ENCODE results near the gene SMG6.
A peak's percentile ranks its signal among the peaks of the same experiment; 100 is the strongest.
"Not testable (repeated sequence)": the region's sequence is repeated elsewhere in the genome, so short reads cannot be mapped to it uniquely, and the experiment has no call there.

SMG6 gene

DNA sequence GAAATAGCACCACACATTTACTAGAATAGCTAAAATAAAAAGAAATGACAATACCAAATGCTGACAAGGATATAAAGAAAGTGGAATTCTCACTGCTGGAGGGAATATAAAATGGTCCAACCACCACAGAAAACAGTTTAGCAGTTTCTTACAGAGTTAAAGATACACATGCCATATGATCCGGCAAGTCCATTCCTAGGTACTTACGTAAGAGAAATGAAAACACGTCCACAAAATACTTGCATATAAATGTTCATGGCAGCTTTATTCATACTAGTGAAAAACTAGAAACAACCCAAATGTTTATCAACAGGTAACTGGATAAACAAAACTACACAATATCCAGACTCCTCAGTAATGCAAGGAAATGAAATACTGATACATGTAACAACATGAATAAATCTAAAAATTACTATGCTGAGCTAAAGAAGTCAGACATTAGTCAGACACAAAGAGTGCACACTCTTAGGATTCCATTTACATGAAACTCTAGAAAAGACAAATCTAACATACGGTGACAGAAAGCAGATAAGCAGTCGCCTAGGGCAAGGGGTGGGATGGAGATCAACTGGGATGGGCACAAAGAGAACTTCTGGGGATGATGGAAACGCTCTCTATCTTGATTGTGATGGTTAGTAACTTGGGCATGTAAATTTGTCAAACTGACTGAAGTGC, 76.4 kb downstream of the SMG6 start:
- no peak for DNase-seq

DNA sequence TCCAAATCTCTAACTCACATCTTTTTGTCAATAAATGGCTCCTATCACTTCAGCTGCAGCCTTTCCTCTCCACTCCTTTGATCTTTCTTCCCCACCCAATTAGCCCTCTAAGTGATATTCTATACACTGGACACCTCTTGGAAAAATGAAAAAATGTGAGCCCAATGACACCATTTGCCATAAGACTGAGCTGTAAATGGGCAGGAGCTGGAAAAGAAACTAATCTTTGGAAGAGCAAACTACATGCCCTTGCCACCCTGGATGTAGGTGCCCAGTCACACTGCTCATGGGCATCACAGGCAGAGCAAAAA, 80.0 kb downstream of the SMG6 start:
- no peak for DNase-seq

DNA sequence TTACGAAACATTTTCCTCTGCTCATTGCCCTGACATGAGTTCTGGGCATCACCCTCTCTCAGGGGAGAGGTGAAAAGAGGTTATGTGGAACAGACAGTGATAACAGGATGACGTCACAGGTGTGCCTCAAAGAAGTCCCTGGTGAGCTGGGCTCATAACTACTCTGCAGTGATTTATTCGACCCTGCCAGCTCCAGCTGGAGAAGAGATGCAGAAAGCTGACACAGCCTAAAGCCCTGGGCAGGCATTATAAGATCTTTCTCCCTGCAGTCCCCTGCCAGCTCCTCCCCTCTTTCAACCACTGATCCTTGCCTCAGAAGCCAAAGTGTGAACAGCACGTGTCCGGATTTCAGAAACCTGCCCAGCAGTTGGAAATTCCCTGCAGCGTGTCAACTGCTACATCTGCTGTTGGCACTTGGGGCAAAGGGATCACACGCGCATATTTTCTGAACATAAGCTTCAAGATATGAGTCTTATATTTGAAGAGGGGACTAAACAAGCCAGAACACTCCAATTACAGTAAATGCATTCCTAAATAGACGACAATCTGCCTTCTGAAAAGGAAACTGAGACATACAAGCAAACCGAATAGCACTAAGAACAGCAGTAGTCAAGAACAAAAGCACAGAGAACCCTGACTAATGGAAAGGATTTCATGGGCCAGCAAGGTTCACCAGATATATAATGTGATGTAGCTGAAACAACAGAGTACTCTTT, 80.5 kb downstream of the SMG6 start:
- DNase-seq = peak; percentile 56

DNA sequence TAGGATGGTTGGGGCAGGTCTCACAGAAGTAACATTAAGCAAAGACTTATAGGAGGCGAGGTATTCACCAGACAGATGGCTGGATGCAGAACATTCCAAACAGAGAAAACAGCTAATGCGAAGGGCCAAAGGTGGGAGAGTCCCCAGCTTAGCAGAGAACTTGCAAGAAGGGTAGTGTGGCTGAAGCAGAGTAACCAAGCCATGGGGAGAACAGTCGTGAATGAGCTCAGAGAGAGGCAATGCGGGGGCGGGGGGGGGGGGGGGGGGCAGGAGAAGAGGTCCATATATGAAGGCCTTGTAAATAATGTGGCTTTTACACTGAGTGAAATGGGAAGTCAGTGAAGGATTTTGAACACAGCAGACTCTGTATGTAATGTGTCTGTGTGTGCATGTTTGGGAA, 81.3 kb downstream of the SMG6 start:
- DNase-seq = no peak

GRCh38 chr17:2218426-2218825, 85.2 kb downstream of the SMG6 start:
- DNase-seq = no peak

DNA sequence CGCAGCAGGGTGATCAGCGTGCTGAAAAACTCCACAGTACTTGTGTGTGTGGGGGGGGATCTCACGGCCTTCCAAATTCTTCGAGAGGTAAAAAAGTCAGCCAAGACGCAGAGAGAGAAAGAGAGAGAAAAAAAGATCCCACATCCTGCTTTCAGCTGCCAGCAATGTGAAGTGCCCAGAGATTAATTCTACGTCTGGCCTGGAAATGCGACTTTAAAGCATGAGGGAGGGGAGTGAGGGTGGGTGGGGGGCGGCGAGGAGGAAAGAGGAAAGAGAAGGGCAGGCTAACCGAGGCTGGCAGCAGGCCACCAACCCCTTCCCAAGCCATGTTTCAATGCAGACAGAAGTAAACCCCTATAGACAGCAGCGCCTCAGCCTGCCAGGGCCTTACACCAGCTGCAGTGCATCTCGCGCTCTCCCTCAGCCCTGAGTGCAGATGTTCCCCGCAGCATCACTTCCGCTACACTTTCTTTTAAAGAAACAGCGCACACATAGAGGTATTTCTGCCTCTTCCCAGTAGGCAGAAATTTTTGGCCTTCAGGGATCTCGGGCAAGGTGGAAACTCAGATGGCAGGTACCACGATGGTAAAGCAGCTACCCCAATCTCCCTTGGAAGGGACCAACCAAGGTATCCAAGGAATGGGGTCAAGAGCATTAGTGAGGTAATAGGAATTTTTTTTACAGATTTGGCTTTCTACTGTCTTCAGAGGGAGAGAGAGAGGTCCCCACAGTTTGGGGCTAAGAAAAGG, 87.8 kb downstream of the SMG6 start:
- peak; percentile 23 for DNase-seq

DNA sequence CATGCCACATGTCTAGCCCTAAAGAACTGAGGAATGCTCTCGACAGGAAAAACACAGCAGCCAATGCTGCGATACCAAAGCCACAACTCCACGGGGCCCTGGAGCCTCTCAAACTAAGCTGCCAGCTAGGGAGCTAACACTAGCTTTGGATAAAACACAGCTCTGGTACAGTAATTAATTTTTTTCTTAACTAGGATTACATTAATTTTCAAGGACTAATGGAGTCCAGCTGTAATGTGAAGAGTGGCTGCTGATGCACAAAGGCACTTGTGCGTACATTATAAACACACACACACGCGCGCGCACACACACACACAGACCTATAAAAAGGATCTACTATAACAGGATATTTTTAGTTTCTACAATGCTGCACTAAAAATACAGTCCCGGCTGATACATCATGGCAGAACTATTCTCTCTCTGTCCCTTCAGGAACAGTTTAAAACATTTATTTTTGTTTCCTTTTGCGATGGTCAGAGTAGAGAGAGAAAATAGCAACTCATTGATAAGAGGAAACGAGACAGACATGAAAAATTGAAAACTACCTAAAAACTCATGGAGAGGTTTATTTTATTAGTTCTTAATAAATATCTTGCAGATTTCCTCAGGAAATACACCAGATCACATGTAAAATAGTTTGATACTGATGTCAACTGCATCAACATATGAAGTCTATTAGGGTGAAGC, 88.5 kb downstream of the SMG6 start:
- DNase-seq = no peak

DNA sequence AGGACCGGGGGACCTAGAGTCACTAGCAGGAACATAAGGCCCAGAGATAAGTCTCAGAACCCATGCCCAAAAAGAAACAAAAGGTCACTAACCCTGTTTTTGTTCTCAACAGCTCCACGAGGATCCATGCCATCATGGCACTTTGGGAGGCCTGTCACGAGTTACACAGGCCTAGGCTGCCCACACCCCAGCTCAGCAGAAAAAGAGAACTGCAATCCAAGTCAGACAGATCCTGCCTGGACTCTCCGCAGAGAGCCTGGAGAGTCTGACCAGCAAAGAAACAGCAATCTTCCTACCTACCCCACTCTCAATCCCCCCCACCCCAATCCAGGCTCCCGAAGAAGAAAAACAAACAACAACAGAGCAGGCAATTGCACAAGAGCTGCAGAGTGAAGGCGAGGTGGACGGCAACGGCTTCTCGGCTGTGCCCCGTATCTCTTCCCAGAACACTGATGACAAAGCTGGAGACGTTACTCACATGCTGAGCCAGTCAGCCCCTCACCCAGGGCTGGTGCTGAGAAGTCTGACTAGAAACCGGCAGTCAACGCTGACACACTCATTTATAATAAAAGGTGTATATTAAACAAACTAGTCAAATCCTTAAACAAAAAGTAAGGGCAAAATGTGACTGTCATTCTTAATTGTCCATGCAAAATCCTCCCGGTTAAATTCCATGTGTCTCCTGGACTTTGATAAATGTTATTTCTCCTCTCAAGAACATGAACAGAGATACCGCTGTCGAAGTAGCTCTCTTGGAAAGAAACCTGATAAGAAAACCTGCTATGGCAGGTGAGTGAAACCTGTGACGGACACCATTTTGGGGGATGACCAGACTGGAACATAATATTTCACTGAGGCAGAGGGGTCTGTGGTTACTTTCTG, 89.3 kb downstream of the SMG6 start:
- DNase-seq = no peak

- DNase-seq = no peak
These were observed 90.2 kb downstream of the SMG6 start for GRCh38 chr17:2213291-2213960.

DNA sequence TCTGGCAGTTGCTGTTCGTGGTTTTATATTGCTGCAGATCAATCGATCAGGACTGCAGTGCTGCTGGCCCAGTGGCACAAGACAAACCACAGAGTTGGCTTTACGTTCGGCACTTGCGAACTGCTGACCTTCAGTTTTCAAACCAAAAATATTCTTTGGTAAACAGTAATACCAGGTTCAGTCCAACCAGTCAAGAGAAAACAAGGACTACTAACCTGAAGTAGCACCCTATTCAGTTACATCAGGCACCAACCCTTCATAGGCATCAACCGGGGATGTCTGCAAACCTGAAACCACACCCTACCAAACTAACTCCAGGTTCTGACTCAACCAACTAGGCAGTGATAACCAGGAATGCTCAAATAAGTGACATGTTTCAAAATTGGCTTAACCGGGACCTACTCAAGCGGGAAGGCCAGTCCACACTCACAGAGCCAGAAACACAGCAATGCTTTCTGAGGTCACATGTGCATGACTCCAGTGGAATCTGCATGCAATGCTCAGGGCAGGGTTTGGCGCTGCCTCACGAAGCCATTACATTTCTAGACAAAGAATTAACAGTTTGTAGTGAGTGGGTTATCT, 91.1 kb downstream of the SMG6 start:
- no peak for DNase-seq

DNA sequence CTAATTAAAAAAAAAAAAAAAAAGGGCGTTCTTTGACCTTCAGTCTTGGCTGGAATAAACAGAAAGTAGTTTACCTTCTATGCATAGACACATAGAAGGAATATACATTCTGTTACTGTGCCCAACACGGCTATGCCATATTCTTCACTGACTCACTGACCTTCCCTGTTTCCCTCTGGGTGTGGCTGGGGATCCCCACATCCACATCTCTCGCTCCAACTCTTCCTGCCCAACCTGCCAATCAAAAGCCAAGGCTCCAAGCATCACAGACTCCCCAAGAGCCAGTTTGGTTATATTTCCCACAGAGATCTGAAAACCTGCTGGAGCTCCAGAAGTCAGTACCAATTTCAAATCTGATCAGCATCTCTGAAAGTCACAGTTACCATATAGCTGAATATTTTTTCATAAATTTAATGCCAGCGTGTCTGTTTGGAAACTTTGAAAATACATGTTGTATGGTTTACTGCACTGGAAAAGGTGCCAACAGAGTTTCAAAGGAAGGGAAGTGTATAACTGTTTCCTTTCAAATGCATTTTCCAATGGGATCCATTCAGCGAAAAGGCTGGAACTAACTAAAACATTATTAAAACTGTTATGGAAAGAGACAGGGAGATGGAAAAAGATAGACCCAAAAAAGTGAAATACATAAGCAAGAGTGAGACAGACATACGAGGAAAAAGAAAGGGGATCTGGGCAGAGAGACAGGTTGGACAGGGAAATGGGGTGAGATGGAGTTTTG, 91.8 kb downstream of the SMG6 start:
- DNase-seq = no peak

- DNase-seq = no peak
These were observed 92.9 kb downstream of the SMG6 start for GRCh38 chr17:2210726-2211125.

GRCh38 chr17:2207815-2208515, 95.6 kb downstream of the SMG6 start:
- DNase-seq = no peak

DNA sequence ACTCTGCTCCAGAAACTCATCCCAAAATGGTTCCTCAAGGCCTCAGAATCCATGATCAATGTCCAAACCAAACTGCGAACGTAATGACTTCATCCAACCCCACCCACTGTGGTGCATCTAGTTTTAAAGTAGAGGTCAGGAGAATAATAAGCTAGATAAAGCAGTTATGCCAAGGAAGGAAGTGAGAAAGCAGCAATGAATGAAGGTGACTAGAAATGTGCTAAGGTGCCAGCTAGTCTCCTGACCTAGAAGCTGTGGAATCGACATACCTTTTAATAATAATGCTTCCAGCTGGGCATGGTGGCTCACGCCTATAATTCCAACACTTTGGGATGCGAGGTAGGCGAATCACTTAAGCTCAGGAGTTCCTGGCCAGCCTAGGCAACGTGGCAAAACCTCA, 99.2 kb downstream of the SMG6 start:
- DNase-seq = no peak

GRCh38 chr17:2203818-2204217, 99.8 kb downstream of the SMG6 start:
- no peak for DNase-seq

DNA sequence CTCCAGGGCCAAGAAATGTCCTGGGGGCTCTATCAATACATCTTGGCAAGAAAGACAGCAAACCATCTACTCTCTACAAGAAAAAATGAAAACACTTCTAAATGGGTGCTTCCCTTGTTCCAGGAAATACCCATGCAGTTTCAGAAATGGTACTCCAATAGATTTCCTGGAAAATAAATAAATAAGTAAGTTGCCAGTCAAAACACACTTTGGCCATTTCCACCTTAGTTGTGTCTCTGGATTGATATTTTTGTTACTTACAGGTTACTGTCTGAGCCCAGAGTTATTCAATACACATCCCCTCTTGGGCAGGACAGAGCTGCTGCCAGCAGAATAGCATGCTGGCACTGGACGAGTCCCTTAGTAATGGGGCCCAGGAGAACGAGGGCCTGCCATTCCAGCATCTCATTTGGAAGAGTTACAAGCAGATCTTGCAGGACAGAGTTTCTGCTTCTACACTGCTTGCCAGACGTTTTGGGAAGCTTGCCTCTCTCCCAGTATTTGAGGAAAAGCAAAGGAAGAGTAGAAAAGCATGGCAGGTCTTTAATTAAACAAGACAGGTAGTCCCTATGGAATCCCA, 100.5 kb downstream of the SMG6 start:
- DNase-seq = no peak

GRCh38 chr17:2202302-2202995, 101.1 kb downstream of the SMG6 start:
- DNase-seq = no peak

DNA sequence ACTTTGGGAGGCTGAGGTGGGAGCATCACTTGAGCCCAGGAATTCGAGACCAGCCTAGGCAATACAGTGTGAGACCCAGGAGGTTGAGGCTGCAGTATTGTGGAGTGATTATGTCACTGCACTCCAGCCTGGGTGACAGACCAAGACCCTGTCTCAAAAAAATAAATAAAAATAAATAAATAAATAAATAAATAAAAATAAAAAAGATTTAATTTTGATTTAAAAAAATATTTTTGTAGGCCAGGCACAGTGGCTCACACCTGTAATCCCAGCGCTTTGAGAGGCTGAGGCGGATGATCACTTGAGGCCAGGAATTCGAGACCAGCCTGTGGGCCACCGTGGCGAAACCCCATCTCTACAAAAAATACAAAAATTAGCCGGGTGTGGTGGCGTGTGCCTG, 104.2 kb downstream of the SMG6 start:
- DNase-seq = not testable (repeated sequence)

DNA sequence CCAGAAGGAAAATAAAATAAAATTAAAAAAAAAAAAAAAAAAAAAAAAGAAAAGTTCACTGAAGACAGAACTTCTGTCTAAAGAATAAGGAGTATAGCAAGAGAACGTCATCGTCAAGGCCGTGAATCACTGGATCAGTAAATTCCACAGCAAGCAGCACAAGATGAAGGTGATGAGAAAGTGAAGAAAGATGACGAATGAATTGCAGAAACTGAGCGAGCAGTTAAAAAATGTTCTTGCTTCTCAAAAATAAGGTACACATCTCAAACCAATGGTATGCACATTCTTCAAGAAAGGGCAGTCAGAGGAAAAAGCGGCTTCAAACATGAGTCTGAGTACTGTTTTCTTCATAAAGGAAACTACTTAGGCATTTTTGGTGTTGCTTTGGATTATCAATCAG, 104.7 kb downstream of the SMG6 start:
- no peak for DNase-seq
